Suprapubic skin (tissue), 4 donors: Measurements from ENCODE around the gene PSPN. TPM values are rescaled to one million over a fixed set of nuclear protein-coding genes. Genes with fewer than 3 reads are reported as not detected.

Experiments used
- DNase-seq, 2 donors: peaks; one replicate each; pipeline ENCODE4 v3.0.0-alpha.2; 2019; ENCODE audit warnings: low spot score in 2 of 2
- H3K27ac ChIP-seq: fragments of 200-600 bp; sonication (generic); one replicate; pipeline ENCODE4 v1.5.1; 2019
- H3K27me3 ChIP-seq: fragments of 200-600 bp; sonication (generic); one replicate; pipeline ENCODE4 v1.5.1; 2019
- H3K36me3 ChIP-seq: fragments of 200-600 bp; sonication (generic); one replicate; pipeline ENCODE4 v1.5.1; 2019
- H3K4me1 ChIP-seq: fragments of 200-600 bp; sonication (generic); one replicate; pipeline ENCODE4 v1.5.1; 2019
- H3K4me3 ChIP-seq: fragments of 200-600 bp; sonication (generic); one replicate; pipeline ENCODE4 v1.5.1; 2019; ENCODE audit warnings: mild to moderate bottlenecking
- H3K9me3 ChIP-seq: fragments of 200-600 bp; sonication (generic); one replicate; pipeline ENCODE4 v1.5.1; 2019
- CTCF ChIP-seq, 2 donors: fragments of 200-600 bp in 1 of 2; fragments of 450-650 bp in 1 of 2; sonication (generic) in 1 of 2; IDR thresholded peaks; one replicate each; pipeline ENCODE4 v1.5.1; 2016 to 2019; ENCODE audit warnings: antibody characterized with exemption in 2 of 2, mild to moderate bottlenecking in 1 of 2, moderate library complexity in 1 of 2
- EP300 ChIP-seq: sonication (generic); formaldehyde crosslinking; IDR thresholded peaks from one replicate; pipeline ENCODE4 v1.6.1; 2017; ENCODE audit warnings: antibody characterized with exemption
- POLR2A ChIP-seq, 2 donors: fragments of 450-650 bp; IDR thresholded peaks; one replicate each; pipeline ENCODE4 v1.6.1; 2017; ENCODE audit warnings: antibody characterized with exemption in 2 of 2, mild to moderate bottlenecking in 2 of 2, moderate library complexity in 2 of 2
- POLR2AphosphoS5 ChIP-seq, 3 donors: sonication (generic); formaldehyde crosslinking; IDR thresholded peaks; one replicate each; pipeline ENCODE4 v1.6.1; 2017; ENCODE audit warnings: antibody characterized with exemption in 3 of 3
- WGBS: methylation state at CpG from one replicate; pipeline ENCODE4 v1.1.5; 2018; 5-methylcytosine and 5-hydroxymethylcytosine counted together
- total RNA-seq, 4 donors: library from RNA; depleted of rRNA; stranded (reverse); fragments of >200 nt; gene quantifications; one replicate each; pipeline ENCODE4 v1.1.0, GENCODE V29; 2016

The PSPN gene
- total RNA-seq, 4 donors from 2014 or later: 0.40 to 1.8 (median 1.4) TPM

DNA sequence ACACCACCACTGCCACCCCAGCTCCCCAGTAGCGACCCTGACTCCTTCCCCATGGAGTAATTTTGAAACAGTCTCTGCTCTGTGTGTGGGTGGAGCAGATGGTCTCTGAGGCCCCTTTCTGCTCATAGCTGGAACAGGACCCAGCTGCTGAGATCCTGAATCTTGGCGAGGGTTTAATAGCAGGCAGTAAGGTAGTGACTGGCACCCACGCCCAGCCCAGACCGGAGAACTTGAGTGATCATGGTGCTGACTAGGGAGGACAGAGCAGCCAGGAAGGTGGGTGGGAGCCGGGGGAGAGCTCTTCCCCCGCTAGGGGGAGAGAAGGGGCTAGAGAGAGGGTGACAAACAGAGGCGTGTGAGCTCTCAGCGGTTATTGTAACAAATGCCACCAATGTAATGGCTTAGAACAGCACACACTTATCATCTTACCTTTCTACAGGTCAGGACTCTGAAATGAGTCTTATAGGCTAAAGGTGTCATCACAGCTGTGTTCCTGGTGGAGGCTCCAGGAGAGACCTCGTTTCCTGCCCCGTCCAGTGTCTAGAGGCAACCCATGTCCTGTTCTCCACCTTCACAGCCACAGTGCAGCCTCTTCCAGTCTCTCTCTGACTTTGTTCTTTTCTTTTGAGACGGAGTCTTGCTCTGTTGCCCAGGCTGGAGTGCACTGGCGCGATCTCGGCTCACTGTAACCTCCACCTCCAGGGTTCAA is 35.1 kb downstream of the PSPN start:
- no peaks in the 10 kb centered on the region for H3K36me3 ChIP-seq
- H3K27me3 ChIP-seq: no peaks in the 10 kb centered on the region
- H3K4me1 ChIP-seq: no peaks in the 10 kb centered on the region
- H3K27ac ChIP-seq: no peak overlapping the region
- 62% methylated on average over 14 of the region's 14 CpGs for WGBS
- no peak for DNase-seq
- no peaks in the 10 kb centered on the region for H3K9me3 ChIP-seq
- TF ChIP-seq POLR2AphosphoS5 (IDR thresholded peaks at IDR 0.05) (no peak), EP300 (no peak), POLR2A (IDR thresholded peaks at IDR 0.05) (no peak), CTCF (IDR thresholded peaks at IDR 0.05) (no peak)
- H3K4me3 ChIP-seq: no peak overlapping the region

DNA sequence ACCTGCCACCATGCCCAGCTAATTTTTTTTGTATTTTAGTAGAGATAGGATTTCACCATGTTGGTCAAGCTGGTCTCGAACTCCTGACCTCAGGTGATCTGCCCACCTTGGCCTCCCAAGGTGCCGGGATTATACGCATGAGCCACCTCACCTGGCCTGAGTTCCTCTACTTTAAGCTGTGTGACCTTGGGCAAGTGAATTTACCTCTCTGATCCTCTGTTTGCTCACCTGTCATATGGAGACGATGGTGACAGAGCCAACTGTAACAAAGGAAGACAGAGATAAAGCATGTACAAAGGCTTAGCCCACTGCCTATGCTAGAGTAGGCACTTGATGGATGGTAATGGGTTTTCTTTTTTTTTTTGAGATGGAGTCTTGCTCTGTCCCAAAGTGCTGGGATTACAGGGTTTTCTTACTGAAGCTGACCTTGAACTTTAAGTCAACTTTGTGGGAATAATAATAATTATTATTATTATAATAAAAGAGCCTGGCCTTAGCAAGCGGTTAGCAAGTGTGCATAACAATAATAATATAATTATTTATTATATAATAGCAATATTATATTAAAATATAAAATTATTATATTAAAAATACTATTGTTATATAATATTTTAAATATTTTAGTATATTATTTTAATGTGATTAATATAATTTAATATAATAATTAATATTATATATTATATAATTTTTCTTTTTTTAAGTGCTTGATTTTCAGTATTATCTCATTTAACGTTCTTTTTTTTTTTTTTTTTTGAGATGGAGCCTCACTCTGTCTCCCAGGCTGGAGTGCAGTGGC is 41.0 kb downstream of the PSPN start:
- no peak for DNase-seq
- no peaks in the 10 kb centered on the region for H3K27me3 ChIP-seq
- H3K9me3 ChIP-seq: no peaks in the 10 kb centered on the region
- no peak for TF ChIP-seq POLR2A (IDR thresholded peaks at IDR 0.05)
- no peak for TF ChIP-seq POLR2AphosphoS5 (IDR thresholded peaks at IDR 0.05)
- no peak for TF ChIP-seq EP300
- no peak for TF ChIP-seq CTCF (IDR thresholded peaks at IDR 0.05)
- no peak overlapping the region for H3K4me3 ChIP-seq
- H3K27ac ChIP-seq: no peak overlapping the region
- H3K4me1 ChIP-seq: peaks cover 4% of the 10 kb centered on the region
- H3K36me3 ChIP-seq: no peaks in the 10 kb centered on the region
- 89% methylated on average over 6 of the region's 6 CpGs for WGBS

- Histone ChIP-seq H3K4me3 (no peak within 1 kb of the TSS), H3K9me3 (no peaks in the 10 kb centered on the region), H3K27ac (peak within 1 kb of the TSS; percentile 35), H3K27me3 (no peaks in the 10 kb centered on the region), H3K4me1 (peaks cover 4% of the 10 kb centered on the region), H3K36me3 (no peaks in the 10 kb centered on the region)
- WGBS: 51% methylated on average over 8 of the region's 17 CpGs
- TF ChIP-seq POLR2A (IDR thresholded peaks at IDR 0.05): no peak
- no peak for TF ChIP-seq CTCF (IDR thresholded peaks at IDR 0.05)
- TF ChIP-seq EP300: no peak
- TF ChIP-seq POLR2AphosphoS5 (IDR thresholded peaks at IDR 0.05): no peak
- DNase-seq: peak in 1 of 2 donors; percentile 62
Measured at GRCh38 chr19:6333439-6333838, 42.3 kb downstream of the PSPN start, which contains the start of gene ACER1. Gene ACER1 (minus strand): TSS chr19:6333612. CDS start chr19:6333551, 61 bp downstream.

GRCh38 chr19:6326815-6327214 is 48.9 kb downstream of the PSPN start:
- 80% methylated on average over 5 of the region's 5 CpGs for WGBS
- no peak overlapping the region for H3K4me3 ChIP-seq
- DNase-seq: no peak
- peaks cover 1% of the 10 kb centered on the region for H3K27me3 ChIP-seq
- no peak overlapping the region for H3K27ac ChIP-seq
- TF ChIP-seq CTCF (IDR thresholded peaks at IDR 0.05) (no peak), EP300 (no peak), POLR2AphosphoS5 (IDR thresholded peaks at IDR 0.05) (no peak), POLR2A (IDR thresholded peaks at IDR 0.05) (no peak)
- H3K9me3 ChIP-seq: no peaks in the 10 kb centered on the region
- no peaks in the 10 kb centered on the region for H3K4me1 ChIP-seq
- H3K36me3 ChIP-seq: no peaks in the 10 kb centered on the region

DNA sequence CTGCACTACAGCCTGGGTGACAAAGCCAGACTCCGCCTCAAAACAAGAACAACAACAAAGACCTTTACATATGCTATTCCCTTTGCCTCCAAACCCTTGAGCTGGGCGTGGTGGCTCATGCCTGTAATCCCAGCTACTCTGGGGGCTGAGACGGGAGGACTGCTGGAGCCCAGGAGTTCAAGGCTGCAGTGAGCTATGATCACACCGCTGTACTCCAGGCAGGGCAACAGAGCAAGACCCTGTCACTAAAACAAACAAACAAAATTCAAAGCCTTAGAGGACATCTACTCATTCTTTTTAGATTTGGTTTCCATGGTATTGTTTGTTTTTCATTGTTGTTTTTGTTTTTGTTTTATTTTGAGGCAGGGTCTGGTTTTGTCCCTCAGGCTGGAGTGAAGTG is 50.1 kb downstream of the PSPN start:
- TF ChIP-seq POLR2AphosphoS5 (IDR thresholded peaks at IDR 0.05) (no peak), EP300 (no peak)

More for the DNA sequence above, 50.1 kb downstream of the PSPN start:
- Histone ChIP-seq H3K9me3 (no peaks in the 10 kb centered on the region), H3K36me3 (no peaks in the 10 kb centered on the region), H3K4me3 (no peak overlapping the region), H3K4me1 (no peaks in the 10 kb centered on the region), H3K27ac (no peak overlapping the region), H3K27me3 (peaks cover 5% of the 10 kb centered on the region)
- DNase-seq: no peak
- WGBS: 62% methylated on average over 4 of the region's 4 CpGs

Other genes with a start within 250 kb of the PSPN start
- gene ACSBG2, start 240.3 kb downstream of the PSPN start, total RNA-seq: not detected
- gene MLLT1, start 96.0 kb downstream of the PSPN start, total RNA-seq: 10 to 100 TPM; 16.0 to 29.0 (median 22.7) TPM
- gene ACER1, start 42.3 kb downstream of the PSPN start, total RNA-seq: 10 to 100 TPM; 22.2 to 81.4 (median 51.8) TPM
- 10 to 100 TPM; 48.7 to 75.0 (median 72.0) TPM for gene CLPP, start 14.4 kb downstream of the PSPN start, total RNA-seq
- gene ALKBH7, start 3.1 kb downstream of the PSPN start, total RNA-seq: 10 to 100 TPM; 34.1 to 74.4 (median 56.9) TPM
- 10 to 100 TPM; 31.4 to 46.7 (median 39.4) TPM for gene GTF2F1, start 17.2 kb upstream of the PSPN start, total RNA-seq
- 100 to 1,000 TPM; 127 to 160 (median 139) TPM for gene KHSRP, start 48.9 kb upstream of the PSPN start, total RNA-seq
- gene SLC25A41, start 57.8 kb upstream of the PSPN start, total RNA-seq: not detected
- gene SLC25A23, start 83.9 kb upstream of the PSPN start, total RNA-seq: 10 to 100 TPM; 39.5 to 76.3 (median 61.6) TPM
- gene CRB3, start 88.3 kb upstream of the PSPN start, total RNA-seq: 100 to 1,000 TPM in 1 of 4 donors, 10 to 100 TPM in 3; 67.3 to 113 (median 76.1) TPM
- 1 to 10 TPM in 3 of 4 donors, under 1 TPM in 1; 0.23 to 3.7 (median 1.5) TPM for gene DENND1C, start 105.9 kb upstream of the PSPN start, total RNA-seq
- gene TUBB4A, start 126.4 kb upstream of the PSPN start, total RNA-seq: 10 to 100 TPM in 1 of 4 donors, 1 to 10 TPM in 3; 2.1 to 13.9 (median 3.4) TPM
- 1 to 10 TPM; 1.0 to 2.9 (median 1.7) TPM for gene TNFSF9, start 155.1 kb upstream of the PSPN start, total RNA-seq
- gene CD70, start 215.2 kb upstream of the PSPN start, total RNA-seq: under 1 TPM in 1 of 4 donors, not detected in 3; 0.97 TPM